GM19468 (cell line): ENCODE data around the gene TBRG1.

ENCODE experiments used
- ATAC-seq: cut with Tn5 transposase; IDR thresholded peaks from one replicate; pipeline ENCODE4 v1.9.1; 2021; ENCODE audit warnings: mild to moderate bottlenecking, moderate library complexity, moderate number of reproducible peaks; ENCODE audit not compliant: unreplicated experiment; ENCODE audit errors: extremely low read depth

The TBRG1 gene

GRCh38 chr11:124612567-124613246 lies 10.0 kb upstream of the TBRG1 start:
- ATAC-seq: no peak

DNA sequence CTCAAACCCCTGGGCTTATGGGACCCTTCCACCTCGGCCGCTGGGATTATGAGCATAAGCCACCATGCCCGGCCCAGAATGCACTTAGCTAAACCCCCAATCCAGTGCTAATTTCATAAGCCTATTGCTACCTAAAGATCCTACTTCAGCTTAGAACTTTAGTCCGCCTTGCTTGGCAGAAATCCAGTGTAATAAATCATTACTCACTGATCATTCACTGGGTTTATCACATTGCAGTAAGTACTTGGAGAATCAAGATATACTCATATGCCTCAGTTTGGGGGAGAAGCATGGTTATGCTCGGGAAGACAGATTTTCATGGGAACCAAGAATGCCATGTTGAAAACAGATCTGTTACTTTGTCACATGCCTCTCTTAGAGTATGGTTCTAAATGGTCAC lies 3.8 kb upstream of the TBRG1 start:
- no peak for ATAC-seq

GRCh38 chr11:124623861-124624525 lies 1.3 kb downstream of the TBRG1 start:
- ATAC-seq: no peak

DNA sequence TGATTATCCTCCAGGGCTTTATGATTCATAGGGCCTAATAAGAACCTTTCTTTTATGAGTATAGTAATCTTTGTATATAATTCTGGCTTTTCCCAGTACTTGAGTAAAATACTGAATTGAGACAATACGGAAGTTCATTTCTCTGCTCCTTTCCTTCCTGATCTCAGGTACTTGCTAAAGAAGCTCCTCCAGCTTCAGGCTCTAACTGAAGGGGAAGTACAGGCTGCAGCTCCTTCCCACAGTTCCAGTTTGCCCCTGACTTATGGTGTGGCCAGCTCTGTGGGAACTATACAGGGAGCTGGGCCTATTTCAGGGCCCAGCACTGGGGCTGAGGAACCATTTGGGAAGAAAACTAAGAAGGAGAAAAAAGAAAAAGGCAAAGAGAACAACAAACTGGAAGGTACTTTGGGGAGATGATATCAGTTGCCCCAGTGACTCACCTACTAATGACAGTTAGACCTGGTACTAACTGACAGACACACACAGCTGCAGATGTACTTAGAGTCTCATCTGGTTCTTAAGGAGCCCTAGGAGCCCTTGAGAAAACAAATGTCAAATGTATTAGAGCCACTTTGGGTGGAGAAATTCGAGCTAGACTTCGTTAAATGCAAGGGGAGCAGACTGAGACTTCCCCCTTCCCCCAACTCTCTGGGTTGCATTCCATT lies 3.0 kb downstream of the TBRG1 start:
- no peak for ATAC-seq

DNA sequence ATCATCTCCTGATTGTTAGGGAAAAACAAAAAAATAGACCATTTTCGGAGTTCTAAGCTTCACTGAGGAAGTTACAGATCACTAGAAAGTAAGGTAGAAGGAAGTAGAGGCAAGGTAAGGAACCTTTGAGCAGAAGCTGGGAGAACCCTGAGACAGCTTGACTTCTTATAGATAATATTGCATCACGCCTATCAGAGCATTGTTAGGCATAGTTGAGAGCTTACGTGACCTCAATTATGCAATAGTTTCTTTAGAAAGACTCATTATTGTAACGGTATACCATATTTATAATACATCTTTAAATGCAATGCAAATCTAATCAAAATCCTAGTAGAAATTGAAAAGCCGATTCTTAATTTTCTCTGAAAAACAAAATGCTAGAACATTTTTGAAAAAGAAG lies 4.9 kb downstream of the TBRG1 start:
- ATAC-seq: no peak

- ATAC-seq: no peak
Measured at GRCh38 chr11:124629961-124630360, 7.3 kb downstream of the TBRG1 start.

- ATAC-seq: no peak
Measured at GRCh38 chr11:124633355-124633754, 10.7 kb downstream of the TBRG1 start.

GRCh38 chr11:124635932-124636331 lies 13.3 kb downstream of the TBRG1 start:
- ATAC-seq: no peak

DNA sequence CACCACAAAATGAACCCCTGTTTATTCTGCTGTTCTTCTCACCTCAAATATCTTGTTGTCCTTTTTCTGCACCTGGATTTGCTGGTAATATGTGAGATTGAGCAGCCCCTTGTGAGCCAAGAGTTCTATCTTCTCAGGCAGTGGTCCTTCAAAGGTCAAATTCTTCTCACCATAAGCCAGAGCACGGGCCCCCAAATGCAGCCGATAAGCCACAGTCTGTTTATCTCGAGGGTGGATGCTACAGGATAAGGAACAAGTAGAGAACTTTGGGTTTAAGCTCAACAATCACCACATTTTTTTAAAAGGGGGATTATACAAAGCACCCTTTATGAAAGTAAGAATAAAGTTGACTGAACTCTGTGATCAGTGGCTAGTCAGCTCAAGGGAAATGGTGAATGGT lies 15.8 kb downstream of the TBRG1 start:
- ATAC-seq: no peak

DNA sequence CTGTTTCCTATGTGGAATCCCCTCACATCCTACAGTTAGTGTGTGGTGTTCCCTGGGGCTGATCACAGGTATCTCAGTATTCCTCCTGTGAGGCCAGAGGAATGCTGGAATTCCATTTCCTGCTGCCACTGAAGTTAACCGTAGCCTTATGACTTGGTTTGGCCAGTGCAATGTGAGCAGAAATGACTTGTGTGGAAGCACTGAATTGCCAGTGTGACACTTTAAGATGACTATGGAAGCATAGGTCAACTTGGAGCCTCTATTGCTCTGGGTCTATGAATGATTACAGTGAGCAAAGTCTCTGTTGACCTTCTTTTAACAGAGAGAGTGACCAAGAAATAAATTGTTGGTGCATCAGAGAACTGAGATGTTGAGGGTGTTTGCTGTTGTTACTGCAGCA lies 16.5 kb downstream of the TBRG1 start:
- no peak for ATAC-seq

- no peak for ATAC-seq
Measured at GRCh38 chr11:124640666-124641065, 18.0 kb downstream of the TBRG1 start.

GRCh38 chr11:124642628-124643027 lies 20.0 kb downstream of the TBRG1 start:
- ATAC-seq: no peak

DNA sequence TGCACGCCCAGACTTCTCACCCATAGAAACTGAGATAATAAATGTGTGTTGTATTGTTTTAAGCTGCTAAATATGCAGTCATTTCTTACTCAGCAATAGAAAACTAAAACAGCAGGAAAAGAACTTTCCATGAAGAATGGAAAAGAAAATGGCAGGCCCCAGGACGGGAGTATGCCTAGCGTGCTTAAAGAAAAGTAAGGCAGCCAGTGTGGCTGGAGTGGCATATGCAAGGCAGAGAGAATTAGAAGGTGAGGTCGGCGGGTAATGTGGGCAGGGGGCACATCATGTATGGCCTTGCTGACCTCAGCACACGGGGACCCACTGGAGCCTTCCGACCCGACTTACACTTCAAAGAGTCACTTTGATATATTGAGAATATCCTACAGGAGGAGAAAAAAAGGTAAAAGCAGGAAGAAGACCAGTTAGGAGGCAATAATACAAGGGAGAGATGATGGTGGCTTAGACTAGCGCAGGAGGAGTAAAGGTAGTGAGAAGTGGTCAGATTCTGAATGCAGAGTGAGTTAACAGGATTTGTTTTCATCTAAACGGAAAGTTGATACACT lies 20.5 kb downstream of the TBRG1 start:
- no peak for ATAC-seq

- ATAC-seq: no peak
Measured at GRCh38 chr11:124643605-124644425, 21.2 kb downstream of the TBRG1 start.

DNA sequence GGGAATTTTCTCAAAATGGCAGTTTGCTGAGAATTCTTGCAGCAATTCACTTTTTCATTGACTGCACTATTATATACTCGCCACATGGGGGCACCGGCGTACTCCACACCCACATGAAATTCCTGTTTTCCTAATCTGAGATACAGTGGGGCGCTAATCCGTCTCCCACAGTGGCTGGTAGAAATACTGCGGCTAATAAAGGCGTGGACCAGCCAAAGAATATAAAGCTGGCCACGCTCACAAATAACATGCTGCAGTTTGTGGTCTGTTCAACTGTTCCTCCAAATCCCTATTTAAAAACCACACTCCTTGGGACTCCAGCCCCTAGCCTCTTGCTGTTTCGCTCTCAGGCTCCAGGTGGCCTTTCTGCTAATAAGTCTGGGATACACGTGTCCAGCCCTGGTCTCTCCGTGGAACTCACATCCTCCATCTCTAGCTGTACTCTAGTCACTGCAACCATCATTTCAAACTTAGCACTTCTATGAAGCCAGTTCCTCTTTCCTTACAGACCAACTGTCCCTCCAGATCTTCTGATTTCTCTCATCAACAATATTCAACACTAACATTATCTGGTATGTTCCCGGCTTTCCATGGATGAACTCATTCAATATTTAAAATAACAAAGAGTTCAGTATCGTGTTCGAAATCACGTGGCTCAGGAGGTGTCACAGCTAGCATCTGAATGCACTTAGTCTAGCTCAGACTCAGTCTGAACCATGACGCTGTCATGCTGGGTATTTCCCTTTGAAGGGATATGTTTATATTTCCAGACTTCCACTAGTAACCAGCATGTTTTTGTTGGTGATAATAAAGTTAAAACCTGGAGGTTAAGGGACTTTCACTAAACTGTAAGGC lies 22.0 kb downstream of the TBRG1 start:
- ATAC-seq: peak; percentile 14

- ATAC-seq: no peak
Measured at GRCh38 chr11:124646148-124646547, 23.5 kb downstream of the TBRG1 start.

- no peak for ATAC-seq
Measured at GRCh38 chr11:124648610-124649009, 25.9 kb downstream of the TBRG1 start.

DNA sequence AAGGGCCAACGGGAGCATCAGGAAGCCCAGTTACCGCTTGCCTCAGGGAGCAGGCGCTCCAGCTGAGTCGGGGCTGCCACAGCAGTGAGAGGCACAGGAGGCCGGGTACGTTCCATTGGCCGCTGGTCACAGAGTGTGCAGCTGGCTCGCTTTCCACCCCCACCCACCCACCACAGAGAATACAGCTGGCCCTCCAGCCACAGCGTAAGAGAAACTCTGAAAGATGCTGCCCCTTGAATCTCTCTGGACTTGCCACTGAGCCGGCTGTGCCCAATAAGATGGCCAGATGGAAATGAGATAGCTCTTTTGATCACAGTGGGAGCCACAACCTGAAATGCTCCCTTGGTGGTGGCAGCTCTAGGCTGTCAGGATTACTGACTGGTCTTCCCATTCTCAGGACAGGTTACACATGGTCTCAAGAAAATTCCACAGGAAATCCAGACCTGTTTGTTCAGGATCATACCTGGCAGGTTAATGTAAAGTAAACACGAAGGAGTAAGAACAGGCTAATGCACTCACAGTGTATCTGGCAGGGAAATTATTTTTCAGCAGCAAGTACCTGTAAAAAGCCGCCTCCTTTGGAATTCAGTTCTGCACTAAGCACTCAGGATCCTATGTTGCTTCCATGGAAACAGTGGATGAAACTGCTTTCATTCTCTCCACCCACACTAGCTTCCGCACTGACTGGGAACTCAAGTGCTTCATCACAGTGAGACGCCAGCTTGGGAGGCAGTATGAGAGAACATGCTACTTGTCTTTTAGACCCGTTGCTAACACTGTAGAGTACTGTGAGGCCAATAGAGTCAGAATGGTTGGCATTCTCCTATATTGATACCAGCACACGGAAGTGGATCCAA lies 34.3 kb downstream of the TBRG1 start:
- no peak for ATAC-seq

GRCh38 chr11:124657904-124658303 lies 35.2 kb downstream of the TBRG1 start:
- no peak for ATAC-seq
